ENCODE results near the gene GGCX.
"Not testable (repeated sequence)": the region's sequence is repeated elsewhere in the genome, so short reads cannot be mapped to it uniquely, and the experiment has no call there.

The GGCX gene

GRCh38 chr2:85561280-85562212 lies at the start of gene GGCX:
Gene GGCX (minus strand): TSS chr2:85561493. CDS start chr2:85561428, 65 bp downstream.
- DNase-seq (ENCODE audit: extremely low read depth in 1 of 2, low read depth in 1 of 2): peak; percentile 92

GRCh38 chr2:85607268-85608215 lies 46.2 kb upstream of the GGCX start:
- no peak for DNase-seq (ENCODE audit: extremely low read depth in 1 of 2, low read depth in 1 of 2)

- no peak for DNase-seq (ENCODE audit: extremely low read depth in 1 of 2, low read depth in 1 of 2)
These were observed 44.8 kb upstream of the GGCX start for GRCh38 chr2:85606116-85606455.

DNA sequence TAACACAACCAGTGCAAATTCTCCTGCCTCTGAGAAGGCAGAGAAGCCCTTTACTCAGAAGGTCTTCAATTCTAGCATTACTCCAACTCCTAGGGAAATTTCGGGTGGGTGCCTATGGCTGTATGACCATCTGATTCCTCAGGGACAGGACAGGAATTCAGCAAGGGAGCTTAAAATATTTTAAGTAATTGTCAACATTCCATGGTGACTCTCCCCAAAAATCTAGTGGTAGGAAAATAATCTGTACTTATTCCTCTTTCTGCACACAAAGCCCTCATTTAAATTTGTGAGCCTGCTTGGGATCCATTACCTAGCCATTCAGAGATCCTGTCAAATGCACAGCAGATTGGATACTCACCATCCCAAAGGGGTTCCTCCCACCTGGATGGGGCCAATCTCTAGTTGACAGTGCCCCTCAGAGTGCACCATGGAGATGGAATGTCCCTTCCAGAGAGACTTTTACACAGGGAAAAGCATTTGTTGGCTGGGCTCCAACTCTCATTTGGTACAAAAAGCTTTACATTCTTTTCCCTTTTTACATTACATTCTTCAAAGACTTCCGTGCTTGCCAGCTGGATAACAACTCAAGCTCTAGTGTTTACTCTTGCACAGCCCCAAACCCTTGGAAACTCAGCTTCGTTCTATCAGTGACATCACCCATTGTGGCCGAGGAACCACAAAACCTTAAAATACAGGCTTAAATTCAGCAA lies 44.3 kb upstream of the GGCX start:
- DNase-seq (ENCODE audit: extremely low read depth in 1 of 2, low read depth in 1 of 2): no peak

GRCh38 chr2:85604568-85605339 lies 43.5 kb upstream of the GGCX start:
- DNase-seq (ENCODE audit: extremely low read depth in 1 of 2, low read depth in 1 of 2): no peak

DNA sequence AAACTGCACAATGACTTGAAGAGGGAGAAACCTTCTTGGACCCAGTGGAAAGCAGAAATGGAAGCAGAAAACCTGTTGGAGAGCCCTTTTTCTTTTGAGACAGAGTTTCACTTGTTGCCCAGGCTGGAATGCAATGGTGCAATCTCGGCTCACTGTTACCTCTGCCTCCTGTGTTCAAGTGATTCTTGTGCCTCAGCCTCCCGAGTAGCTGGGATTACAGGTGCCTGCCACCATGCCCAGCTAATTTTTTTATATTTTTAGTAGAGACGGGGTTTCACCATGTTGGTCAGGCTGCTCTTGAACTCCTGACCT lies 42.8 kb upstream of the GGCX start:
- not testable (repeated sequence) for DNase-seq (ENCODE audit: extremely low read depth in 1 of 2, low read depth in 1 of 2)

DNA sequence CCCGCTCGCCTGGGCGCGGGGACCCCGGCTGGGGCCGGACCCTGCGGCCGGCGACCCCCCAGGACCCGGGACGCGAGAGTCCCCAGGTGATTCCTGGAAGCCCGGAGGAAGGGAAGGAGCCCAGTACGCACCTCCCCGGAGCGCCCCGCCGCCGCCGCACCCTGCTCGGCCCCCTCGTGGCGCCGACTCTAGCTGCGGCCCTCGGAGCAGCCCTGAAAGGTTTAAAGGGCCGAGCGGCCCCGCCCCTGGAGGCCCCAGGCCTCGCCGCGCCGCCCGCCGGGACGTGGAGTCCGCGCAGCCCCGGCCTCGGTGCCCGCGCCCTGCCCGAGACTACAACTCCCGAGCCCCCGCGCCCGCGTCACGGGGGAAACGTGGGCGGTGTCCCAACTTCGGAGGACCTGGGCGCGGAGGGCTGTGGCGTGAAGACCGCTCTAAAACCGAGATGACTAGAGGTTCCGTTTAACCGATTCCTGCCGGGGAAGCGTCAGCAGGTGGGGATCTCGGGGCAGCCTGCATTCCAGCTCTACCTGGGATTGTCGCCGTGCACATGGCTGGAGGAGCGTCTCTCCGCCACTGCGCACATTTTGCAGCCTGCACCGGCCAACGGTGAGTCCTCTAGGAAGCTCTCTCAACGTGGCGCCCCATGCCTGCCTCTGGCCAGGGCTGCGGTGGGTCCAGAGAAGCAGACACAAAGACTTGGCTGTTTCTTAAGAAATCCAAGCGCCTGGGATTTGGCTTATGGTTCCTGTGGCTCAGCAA lies 41.4 kb upstream of the GGCX start, which contains the start of gene TMEM150A:
TSS of gene TMEM150A (minus strand) at position 223 of the 759 bp plus-strand sequence. CDS start 750 bp downstream, outside the sequence.
- DNase-seq (ENCODE audit: extremely low read depth in 1 of 2, low read depth in 1 of 2): peak; percentile 81 to 85

- no peak for DNase-seq (ENCODE audit: extremely low read depth in 1 of 2, low read depth in 1 of 2)
These were observed 40.6 kb upstream of the GGCX start for GRCh38 chr2:85601771-85602475.

- no peak for DNase-seq (ENCODE audit: extremely low read depth in 1 of 2, low read depth in 1 of 2)
These were observed 39.9 kb upstream of the GGCX start for GRCh38 chr2:85600951-85601770.

DNA sequence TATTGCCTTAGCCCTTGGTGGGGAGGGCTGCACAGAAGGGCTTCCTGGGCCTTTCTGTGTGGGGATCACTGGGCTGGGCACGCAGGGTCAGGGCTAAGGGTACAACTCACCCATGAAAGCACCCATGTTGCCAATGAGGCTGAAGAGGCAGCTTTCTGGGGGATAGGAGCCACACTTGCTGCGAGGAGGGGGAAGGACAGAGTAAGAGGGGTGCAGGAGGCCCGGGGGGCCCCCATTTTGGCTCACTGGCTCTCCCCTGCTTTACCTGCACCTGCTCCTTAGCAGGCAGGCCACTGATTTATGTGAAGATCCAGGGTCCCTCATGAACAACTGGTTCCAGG lies 38.9 kb upstream of the GGCX start:
- DNase-seq (ENCODE audit: extremely low read depth in 1 of 2, low read depth in 1 of 2): no peak

DNA sequence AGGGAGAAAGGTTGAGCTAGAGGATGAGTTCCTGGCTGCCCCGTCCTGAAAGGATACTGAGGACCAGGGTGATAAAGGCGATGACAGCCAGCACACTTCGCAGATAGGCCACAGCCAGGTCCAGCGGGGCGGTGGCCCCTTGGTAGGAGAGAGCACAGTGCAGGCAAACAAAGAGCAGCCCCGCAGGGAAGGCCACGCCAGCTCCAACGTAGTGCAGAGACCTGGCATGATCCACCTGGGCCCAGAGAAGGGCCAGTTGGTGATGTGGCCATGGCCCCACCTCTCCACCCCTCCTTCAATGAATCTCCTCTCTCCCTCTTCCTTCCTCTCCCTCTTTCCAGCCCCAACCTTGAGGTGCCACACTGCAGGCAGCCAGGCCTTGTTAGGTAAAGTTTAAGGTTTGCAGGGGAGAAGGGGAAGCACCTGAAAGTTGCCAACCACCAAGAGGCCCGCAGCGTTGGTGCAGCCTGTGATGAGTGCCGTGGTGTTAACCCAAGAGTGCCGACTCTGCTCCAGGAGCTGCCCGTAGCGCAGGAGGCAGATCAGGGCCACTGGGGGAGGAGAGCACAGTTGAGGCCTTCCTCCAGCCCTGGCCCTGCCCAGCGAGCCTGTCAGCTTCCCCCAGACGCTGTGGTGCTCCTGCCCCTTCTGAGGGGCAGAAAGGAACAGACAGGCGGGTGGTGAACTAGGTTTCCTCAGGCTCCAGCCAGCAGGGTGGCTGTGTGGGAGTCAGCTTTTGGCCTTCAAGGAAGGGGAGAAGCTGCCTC lies 38.4 kb upstream of the GGCX start:
- no peak for DNase-seq (ENCODE audit: extremely low read depth in 1 of 2, low read depth in 1 of 2)

DNA sequence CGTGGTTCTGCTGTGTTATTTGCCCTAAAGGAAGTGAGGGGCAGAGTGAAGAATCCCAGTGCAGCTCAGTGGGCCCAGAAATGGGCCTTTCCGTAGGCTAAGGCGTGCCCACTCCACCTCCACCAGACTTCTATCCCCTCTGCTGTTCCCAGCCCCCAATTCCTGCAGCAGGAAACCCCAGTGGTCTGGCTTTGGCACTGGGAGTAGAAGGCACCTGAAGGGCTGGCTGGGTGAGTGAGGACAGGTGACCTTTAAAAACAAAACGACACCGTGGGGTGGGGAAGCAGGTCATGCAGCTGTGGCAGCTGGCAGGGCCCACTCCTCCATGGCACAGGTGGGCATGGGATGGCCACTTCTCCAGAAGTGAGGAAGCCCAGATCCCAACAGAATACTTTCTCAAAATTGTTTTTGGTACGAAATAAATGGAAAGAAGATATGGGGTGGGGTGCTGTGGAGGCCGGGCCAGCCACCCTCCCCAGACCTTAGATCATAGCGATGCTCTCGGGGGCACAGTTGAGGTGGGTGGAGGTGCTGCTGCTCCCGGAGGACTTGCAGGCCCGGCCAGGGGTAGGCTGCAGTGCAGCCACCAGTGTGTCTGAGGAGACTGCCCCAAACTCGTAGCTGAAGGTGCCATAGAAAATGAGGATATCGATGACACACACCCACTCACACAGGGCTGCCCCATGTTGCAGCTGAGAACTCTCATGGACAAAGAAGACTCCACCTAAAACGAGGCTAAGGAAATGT lies 37.5 kb upstream of the GGCX start:
- DNase-seq (ENCODE audit: extremely low read depth in 1 of 2, low read depth in 1 of 2): no peak

- no peak for DNase-seq (ENCODE audit: extremely low read depth in 1 of 2, low read depth in 1 of 2)
These were observed 35.9 kb upstream of the GGCX start for GRCh38 chr2:85597241-85597640.

GRCh38 chr2:85596486-85597143 lies 35.3 kb upstream of the GGCX start:
- DNase-seq (ENCODE audit: extremely low read depth in 1 of 2, low read depth in 1 of 2): no peak

- no peak for DNase-seq (ENCODE audit: extremely low read depth in 1 of 2, low read depth in 1 of 2)
These were observed 34.7 kb upstream of the GGCX start for GRCh38 chr2:85596026-85596333.

DNA sequence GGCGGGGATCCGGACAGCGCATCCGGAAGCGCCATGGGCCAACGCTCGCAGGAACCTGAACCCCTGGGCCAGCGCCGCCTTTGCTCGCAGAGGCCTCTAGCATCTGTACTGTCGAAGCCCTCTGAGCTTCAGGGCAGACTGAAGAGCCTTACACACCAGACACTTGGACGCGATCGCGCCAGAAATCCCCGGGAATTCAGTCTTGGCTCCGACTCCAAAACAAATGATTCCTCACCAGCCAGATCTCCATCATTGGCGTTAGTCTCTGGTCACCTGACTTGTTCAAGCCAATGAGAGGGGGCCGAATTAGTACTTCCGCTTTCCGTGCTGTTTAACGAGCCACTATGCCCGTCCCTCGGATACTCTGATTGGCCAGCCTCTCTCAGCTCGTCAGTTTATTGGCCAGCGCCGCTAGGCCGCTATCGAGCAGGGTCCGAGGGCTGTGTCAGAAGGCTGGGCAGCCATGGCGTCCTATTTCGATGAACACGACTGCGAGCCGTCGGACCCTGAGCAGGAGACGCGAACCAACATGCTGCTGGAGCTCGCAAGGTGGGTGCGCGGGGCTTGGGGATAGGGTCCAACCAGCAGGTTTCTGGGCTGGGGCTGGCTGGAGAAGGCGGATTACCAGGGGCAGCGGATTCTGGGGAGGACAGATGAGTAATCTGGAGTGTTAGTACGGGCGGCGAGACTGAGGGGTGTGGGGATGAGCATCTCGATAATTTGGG lies 34.2 kb upstream of the GGCX start, which contains the start of gene RNF181:
TSS of gene RNF181 (plus strand) at position 445 of the 725 bp plus-strand sequence. CDS start at position 464, 19 bp downstream.
- peak; percentile 71 to 90 for DNase-seq (ENCODE audit: extremely low read depth in 1 of 2, low read depth in 1 of 2)
